ENCODE data around the gene HOXD9. TPM values are rescaled to one million over a fixed set of nuclear protein-coding genes. Genes with fewer than 3 reads are reported as not detected.

HOXD9 gene
- total RNA-seq, 1 experiment from 2014 or later, result not detected

- H3K4me1 Mint-ChIP-seq, result peaks cover 2 to 21% of the 10 kb centered on the region in 2 experiments; a peak in 3 of 4 replicates
- no peak overlapping the region for H2BK20ac ChIP-seq (ENCODE audit: low read depth, low read length, poor library complexity, severe bottlenecking)
- DNase-seq, result no peak
- no peak overlapping the region for H4K91ac ChIP-seq (ENCODE audit: insufficient read length, low read depth, low read length)
- no peak overlapping the region for H3K27ac Mint-ChIP-seq
- no peak overlapping the region for H3K4me2 ChIP-seq (ENCODE audit: insufficient read depth, insufficient read length, low read length)
- no peak overlapping the region for H3K56ac ChIP-seq (ENCODE audit: insufficient read length, low read depth, low read length)
- peaks cover 100% of the 10 kb centered on the region for H3K27me3 Mint-ChIP-seq (ENCODE audit: low read depth)
- no CpG with 5 or more reads among the region's 22 CpGs for WGBS (ENCODE audit: extremely low coverage, insufficient read length, low lambda C conversion rate)
- H4K8ac ChIP-seq (replicated peaks; ENCODE audit: insufficient read length, low read depth, low read length), result no peak overlapping the region
- no peak overlapping the region for H2BK5ac ChIP-seq (ENCODE audit: insufficient read length, low read length)
- no peaks in the 10 kb centered on the region; a peak in 1 of 7 replicates for H3K36me3 Mint-ChIP-seq (ENCODE audit: insufficient read depth in 1 of 3, low read depth in 3 of 3)
- H3K27ac ChIP-seq (ENCODE audit: insufficient read length, low read depth, low read length), result no peak overlapping the region
- no peak overlapping the region for H4K5ac ChIP-seq (ENCODE audit: insufficient read length, low read depth, low read length)
- H3K18ac ChIP-seq (ENCODE audit: insufficient read length, low read depth, low read length), result no peak overlapping the region
- H3K4me3 Mint-ChIP-seq, result no peak overlapping the region; a peak in 1 of 5 replicates
- no peak overlapping the region for H2AFZ ChIP-seq (ENCODE audit: low read length)
- H2BK120ac ChIP-seq (ENCODE audit: low read depth, low read length, poor library complexity, severe bottlenecking), result no peak overlapping the region
- H3K9ac ChIP-seq (ENCODE audit: extremely low read depth, insufficient read length, low read length), result no peak overlapping the region
- H3K23me2 ChIP-seq (ENCODE audit: insufficient read length, low read depth, low read length, poor library complexity, severe bottlenecking), result no peaks in the 10 kb centered on the region
- no peak overlapping the region for H2BK15ac ChIP-seq (ENCODE audit: low read depth, low read length)
- H3K9me3 ChIP-seq (ENCODE audit: control insufficient read depth, low read depth, low read length), result no peaks in the 10 kb centered on the region
- H3K79me1 ChIP-seq (ENCODE audit: insufficient read depth, low read depth, low read length, poor library complexity, severe bottlenecking), result no peaks in the 10 kb centered on the region
- no peak overlapping the region for H3K23ac ChIP-seq (ENCODE audit: insufficient read length, low read depth, low read length)
- no peak overlapping the region for H3K14ac ChIP-seq (ENCODE audit: insufficient read depth, low read length)
- H3K79me2 ChIP-seq (ENCODE audit: insufficient read depth, low read length), result no peaks in the 10 kb centered on the region
- TF ChIP-seq, protein P1, sequence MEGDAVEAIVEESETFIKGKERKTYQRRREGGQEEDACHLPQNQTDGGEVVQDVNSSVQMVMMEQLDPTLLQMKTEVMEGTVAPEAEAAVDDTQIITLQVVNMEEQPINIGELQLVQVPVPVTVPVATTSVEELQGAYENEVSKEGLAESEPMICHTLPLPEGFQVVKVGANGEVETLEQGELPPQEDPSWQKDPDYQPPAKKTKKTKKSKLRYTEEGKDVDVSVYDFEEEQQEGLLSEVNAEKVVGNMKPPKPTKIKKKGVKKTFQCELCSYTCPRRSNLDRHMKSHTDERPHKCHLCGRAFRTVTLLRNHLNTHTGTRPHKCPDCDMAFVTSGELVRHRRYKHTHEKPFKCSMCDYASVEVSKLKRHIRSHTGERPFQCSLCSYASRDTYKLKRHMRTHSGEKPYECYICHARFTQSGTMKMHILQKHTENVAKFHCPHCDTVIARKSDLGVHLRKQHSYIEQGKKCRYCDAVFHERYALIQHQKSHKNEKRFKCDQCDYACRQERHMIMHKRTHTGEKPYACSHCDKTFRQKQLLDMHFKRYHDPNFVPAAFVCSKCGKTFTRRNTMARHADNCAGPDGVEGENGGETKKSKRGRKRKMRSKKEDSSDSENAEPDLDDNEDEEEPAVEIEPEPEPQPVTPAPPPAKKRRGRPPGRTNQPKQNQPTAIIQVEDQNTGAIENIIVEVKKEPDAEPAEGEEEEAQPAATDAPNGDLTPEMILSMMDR (conservative IDR thresholded peaks at IDR 0.05), result no peak
- no peak overlapping the region for H3T11ph ChIP-seq (ENCODE audit: low read length)
- no peaks in the 10 kb centered on the region for H4K20me1 ChIP-seq (ENCODE audit: control insufficient read depth, insufficient read depth, insufficient read length)
- H2BK12ac ChIP-seq (ENCODE audit: insufficient read length, low read depth, low read length), result no peak overlapping the region
- no peak overlapping the region for H2AK5ac ChIP-seq (ENCODE audit: insufficient read length, low read length)
- H3K9me3 Mint-ChIP-seq, result peaks cover 4 to 8% of the 10 kb centered on the region in 2 experiments; a peak in 3 of 5 replicates
- H3K27me3 ChIP-seq (ENCODE audit: insufficient read depth, low read length), result peaks cover 99% of the 10 kb centered on the region
- no peak overlapping the region for H3K4ac ChIP-seq (ENCODE audit: low read depth, low read length)
- H3K4me1 ChIP-seq (ENCODE audit: insufficient read depth, low read length), result no peaks in the 10 kb centered on the region; the same call in 1 of the 2 replicates
These were observed 27.0 kb downstream of the HOXD9 start for GRCh38 chr2:176149481-176149938.

All from H9 (cell line).